Hepatocyte (in vitro differentiated cells): ENCODE data around the gene AOPEP.

Experiments used
- CTCF ChIP-seq: fragments of 200-600 bp; sonication (generic); IDR thresholded peaks from 2 replicates; pipeline ENCODE4 v1.5.1; 2016; ENCODE audit warnings: antibody characterized with exemption, mild to moderate bottlenecking; ENCODE audit not compliant: poor library complexity
- EZH2 ChIP-seq: fragments of 200-600 bp; sonication (generic); IDR thresholded peaks from 2 replicates; pipeline ENCODE4 v1.6.1; 2016; ENCODE audit warnings: antibody characterized with exemption, mild to moderate bottlenecking, borderline replicate concordance
- EZH2phosphoT487 ChIP-seq: fragments of 200-600 bp; sonication (generic); IDR thresholded peaks from one replicate; pipeline ENCODE4 v1.6.1; 2018; ENCODE audit warnings: antibody characterized with exemption, mild to moderate bottlenecking, low read depth, moderate library complexity; ENCODE audit not compliant: unreplicated experiment, severe bottlenecking

GRCh38 chr9:95101326-95101725, 374.8 kb downstream of the AOPEP start:
- TF ChIP-seq CTCF (no peak), EZH2 (no peak), EZH2phosphoT487 (no peak)
